Ecto neural progenitor cell (in vitro differentiated cells): ENCODE measurements around the gene SH2D5.
"Not testable (repeated sequence)": the region's sequence is repeated elsewhere in the genome, so short reads cannot be mapped to it uniquely, and the experiment has no call there.

Source experiments
- DNase-seq: peaks from one replicate; pipeline ENCODE4 v3.0.0-alpha.2; 2018; ENCODE audit warnings: low spot score

The SH2D5 gene

DNA sequence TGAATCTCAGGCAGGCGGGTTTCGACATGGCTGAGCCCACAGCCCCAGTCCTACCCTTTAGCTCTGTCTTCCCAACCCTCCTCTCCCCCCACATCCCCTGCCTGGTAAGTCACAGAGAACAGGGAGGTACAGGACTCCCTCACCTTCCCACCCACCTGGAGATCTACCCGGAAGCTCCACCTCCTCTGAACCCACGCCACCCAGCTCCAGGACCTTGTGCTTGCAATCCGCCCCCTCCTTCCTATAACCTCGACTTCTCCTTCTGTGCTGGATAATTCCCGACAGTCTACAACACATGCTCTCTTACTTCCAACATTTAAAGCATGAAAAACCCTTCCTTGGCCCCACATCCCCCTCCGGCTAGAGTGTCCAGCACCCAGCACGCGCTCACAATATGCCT is 37.0 kb downstream of the SH2D5 start:
- DNase-seq: no peak

- DNase-seq: no peak
Observed at GRCh38 chr1:20693623-20694022, 38.9 kb downstream of the SH2D5 start.

- no peak for DNase-seq
Observed at GRCh38 chr1:20691872-20692271, 40.6 kb downstream of the SH2D5 start.

DNA sequence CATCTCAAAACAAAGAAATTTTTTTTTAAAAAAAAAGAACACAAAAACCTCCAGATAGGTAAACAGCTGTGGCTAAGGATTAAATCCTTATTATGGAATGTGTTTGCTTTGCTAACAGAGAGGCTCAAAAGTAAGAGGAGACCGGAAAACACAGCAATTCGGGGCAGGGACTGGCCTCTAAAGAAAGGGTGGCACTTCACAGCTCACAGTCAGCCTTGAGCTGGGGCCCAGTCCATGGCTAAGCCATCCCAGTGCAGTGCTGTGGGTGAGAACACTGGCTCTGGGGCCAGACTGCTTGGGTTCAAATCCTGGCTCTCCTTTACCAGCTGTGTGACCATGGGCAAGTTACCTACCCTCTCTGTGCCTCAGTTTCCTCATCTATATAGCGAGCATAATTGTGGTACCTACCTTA is 42.9 kb downstream of the SH2D5 start:
- DNase-seq: no peak

DNA sequence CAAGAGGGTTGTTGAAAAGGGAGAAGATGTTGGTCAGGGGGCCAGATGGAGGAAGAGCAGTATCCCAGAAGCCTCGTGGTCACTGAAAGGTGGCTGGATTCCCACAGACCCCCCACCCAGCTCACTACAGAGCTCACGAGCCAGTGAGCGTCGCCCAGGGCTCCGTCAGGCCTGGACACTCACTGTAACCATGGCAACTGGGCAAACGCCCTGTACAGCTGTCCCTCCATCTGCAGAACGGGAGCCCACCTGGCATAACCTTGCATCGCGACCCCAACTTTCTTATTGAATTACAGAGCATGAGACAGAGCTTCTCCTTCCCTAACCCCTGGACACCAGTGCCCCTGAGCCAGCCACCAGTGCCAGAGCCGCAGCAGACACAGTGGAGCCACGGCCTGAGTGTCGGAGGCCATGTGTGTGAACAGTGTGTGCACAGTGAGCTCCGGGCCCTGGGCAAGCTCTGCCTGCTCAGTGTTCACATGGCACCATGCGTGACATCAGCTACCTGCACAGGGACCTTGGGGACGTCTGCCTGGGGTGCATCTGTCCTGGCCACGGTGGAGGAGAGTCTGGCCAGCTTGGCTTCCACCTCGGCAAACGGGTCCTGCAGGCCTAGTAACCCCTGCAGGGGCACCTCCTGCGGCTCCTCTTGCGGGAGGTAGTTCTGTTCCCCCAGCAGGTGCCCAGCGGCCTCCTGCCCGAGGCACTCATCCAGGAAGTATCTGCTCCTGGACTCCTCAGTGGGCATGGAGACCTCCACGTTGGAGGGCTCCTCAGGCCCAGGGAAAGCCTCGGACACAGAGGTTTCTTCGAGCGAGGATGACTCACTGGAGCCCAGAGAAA is 45.4 kb downstream of the SH2D5 start:
- DNase-seq: no peak

DNA sequence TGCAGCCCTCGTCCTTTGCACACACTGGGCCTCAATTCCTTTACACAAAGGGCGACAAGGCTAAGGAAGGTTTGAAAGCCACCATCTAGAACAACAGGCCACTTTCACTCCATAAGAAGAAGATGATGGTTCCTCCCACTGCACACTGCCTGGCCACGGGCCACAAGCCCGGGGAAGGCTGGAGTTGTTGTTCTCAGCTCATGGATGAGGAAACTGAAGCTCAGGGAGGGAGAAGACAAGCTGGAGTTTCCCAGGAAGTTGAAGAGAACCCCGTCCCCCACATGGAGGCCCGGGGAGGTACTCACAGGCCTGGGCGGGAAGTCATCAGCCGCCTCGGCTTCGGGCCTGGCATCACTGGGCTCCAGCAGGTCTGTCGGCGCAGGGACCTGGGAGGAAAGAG is 46.8 kb downstream of the SH2D5 start:
- no peak for DNase-seq

DNA sequence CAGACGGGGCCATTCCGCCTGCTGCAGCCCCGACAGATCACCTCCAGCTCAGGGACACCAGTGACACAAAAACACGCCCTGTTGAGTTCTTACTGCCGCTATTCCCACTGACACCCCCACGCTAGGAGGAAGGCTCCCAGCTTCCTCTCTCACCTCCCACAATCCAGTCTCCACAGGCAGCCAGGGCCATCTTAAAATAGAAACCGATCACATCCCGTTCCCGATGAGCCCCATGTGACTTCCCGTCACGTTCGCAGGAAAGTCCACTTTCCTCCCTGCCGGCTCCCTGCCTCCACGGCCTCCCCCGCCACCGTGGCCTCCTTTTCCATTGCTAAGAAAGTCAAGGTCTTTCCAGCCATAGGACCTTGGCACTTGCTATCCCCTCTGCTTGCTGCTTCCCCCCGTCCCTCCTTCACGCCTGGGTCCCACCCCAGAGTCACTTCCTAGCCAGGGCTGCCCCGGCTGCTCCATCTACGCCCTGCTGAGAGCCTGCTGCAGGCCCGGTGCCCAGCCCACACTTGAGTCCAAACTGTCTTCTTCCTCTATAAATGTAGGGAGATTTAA is 47.3 kb downstream of the SH2D5 start:
- DNase-seq: no peak

- no peak for DNase-seq
Observed at GRCh38 chr1:20684651-20685050, 47.9 kb downstream of the SH2D5 start.

- DNase-seq: no peak
Observed at GRCh38 chr1:20684050-20684620, 48.4 kb downstream of the SH2D5 start.

DNA sequence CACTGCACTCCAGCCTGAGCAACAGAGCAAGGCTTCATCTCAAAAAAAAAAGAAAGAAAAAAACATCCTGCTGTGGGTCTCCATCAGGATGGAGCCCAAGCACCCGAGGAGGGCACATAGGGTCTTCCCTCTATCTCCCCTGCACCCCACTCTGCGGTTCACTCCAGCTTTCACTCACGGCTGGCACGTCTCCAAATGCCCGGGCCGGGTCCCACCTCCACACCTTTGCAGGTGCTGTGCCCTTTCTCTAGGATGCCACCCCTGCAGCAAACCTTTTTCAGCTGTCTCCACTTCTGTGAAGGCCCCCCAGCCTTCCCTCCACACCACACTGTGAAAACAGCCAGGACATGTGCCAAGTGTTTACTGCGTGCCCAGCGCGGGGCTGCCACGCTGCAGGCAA is 48.9 kb downstream of the SH2D5 start:
- DNase-seq: no peak

- DNase-seq: no peak
Observed at GRCh38 chr1:20682571-20683236, 49.8 kb downstream of the SH2D5 start.

DNA sequence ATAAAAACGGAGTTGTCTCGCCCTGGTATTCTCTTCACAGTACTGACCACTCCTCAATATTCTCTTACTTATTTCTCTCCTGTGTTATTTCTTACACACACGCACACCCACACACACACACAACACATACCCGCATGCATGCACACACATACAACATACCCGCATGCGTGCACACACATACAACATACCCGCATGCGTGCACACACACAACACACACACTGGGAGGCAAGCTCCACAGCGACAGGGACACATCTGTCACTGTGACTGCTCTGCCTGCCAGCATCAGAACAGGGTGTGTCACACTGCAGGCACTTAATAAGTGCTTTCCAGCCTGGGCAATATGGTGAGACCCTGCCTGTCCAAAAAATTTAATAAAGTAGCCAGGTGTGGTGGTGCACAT is 50.5 kb downstream of the SH2D5 start:
- DNase-seq: no peak

- no peak for DNase-seq
Observed at GRCh38 chr1:20680269-20680668, 52.2 kb downstream of the SH2D5 start.

GRCh38 chr1:20678599-20678998 is 53.9 kb downstream of the SH2D5 start:
- DNase-seq: no peak

- not testable (repeated sequence) for DNase-seq
Observed at GRCh38 chr1:20673626-20674025, 58.9 kb downstream of the SH2D5 start.

DNA sequence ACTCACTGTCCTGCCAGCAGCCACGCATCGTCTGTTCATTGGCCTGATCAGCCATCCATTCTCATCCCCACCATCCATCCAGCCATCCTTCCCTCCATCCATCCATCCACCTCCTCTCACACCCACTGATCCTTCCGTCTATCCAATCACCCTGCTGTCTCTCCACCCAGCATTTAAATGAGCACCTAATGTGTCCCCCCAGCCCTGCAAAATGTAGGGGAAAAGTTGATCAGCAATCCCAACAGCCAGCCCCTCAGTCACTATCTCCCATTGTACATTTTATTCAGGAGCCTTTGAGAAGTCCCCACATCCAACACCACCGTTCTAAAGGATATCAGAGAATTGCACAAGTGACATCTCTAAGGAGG is 60.3 kb downstream of the SH2D5 start:
- DNase-seq: no peak

GRCh38 chr1:20670936-20671335 is 61.6 kb downstream of the SH2D5 start:
- DNase-seq: no peak
